GM23338 (cell line): ENCODE data around the gene RNF141. TPM values are rescaled to one million over a fixed set of nuclear protein-coding genes. Genes with fewer than 3 reads are reported as not detected.

ENCODE experiments used
- ATAC-seq: fragments of 200-7000 bp; cut with Tn5 transposase; 3 replicates; pipeline ENCODE4 v1.9.1; 2020
- DNase-seq: peaks from one replicate; pipeline ENCODE4 v3.0.0-alpha.2; 2015; ENCODE audit warnings: low spot score
- H2AFZ ChIP-seq: fragments of 200-600 bp; sonication (generic); 2 replicates; pipeline ENCODE4 v1.8.0; 2016; ENCODE audit warnings: antibody characterized with exemption, mild to moderate bottlenecking, moderate library complexity
- H3F3A ChIP-seq: fragments of 200-600 bp; sonication (generic); replicated peaks from 2 replicates; pipeline ENCODE4 v1.8.0; 2017; ENCODE audit warnings: antibody characterized with exemption, mixed run types, low read depth
- H3K27ac ChIP-seq: fragments of 200-600 bp; sonication (generic); 2 replicates; pipeline ENCODE4 v1.6.1; 2016; ENCODE audit warnings: low read depth
- H3K27me3 ChIP-seq: fragments of 200-600 bp; sonication (generic); 2 replicates; pipeline ENCODE4 v1.8.0; 2016; ENCODE audit warnings: mild to moderate bottlenecking, mixed run types, moderate library complexity; ENCODE audit not compliant: insufficient read depth
- H3K36me3 ChIP-seq: fragments of 200-600 bp; sonication (generic); 2 replicates; pipeline ENCODE4 v1.8.0; 2016; ENCODE audit warnings: mild to moderate bottlenecking; ENCODE audit not compliant: insufficient read depth
- H3K4me1 ChIP-seq: fragments of 200-600 bp; sonication (generic); 2 replicates; pipeline ENCODE4 v1.8.0; 2016; ENCODE audit warnings: mild to moderate bottlenecking, moderate library complexity; ENCODE audit not compliant: insufficient read depth
- H3K4me2 ChIP-seq: fragments of 200-600 bp; sonication (generic); 2 replicates; pipeline ENCODE4 v1.7.1; 2017; ENCODE audit warnings: mixed run types
- H3K4me3 ChIP-seq: fragments of 200-600 bp; sonication (generic); 2 replicates; pipeline ENCODE4 v1.6.1; 2016; ENCODE audit warnings: mixed run types
- H3K79me2 ChIP-seq: fragments of 200-600 bp; sonication (generic); replicated peaks from 2 replicates; pipeline ENCODE4 v1.8.0; 2017; ENCODE audit warnings: mild to moderate bottlenecking; ENCODE audit not compliant: insufficient read depth
- H3K9me2 ChIP-seq: fragments of 200-600 bp; sonication (generic); 2 replicates; pipeline ENCODE4 v1.8.0; 2017; ENCODE audit not compliant: insufficient read depth
- H4K20me1 ChIP-seq: fragments of 200-600 bp; sonication (generic); replicated peaks from 2 replicates; pipeline ENCODE4 v1.8.0; 2017; ENCODE audit warnings: mild to moderate bottlenecking; ENCODE audit not compliant: insufficient read depth
- H3K27ac Mint-ChIP-seq: 2 replicates; pipeline ENCODE4 v1.8.0; 2020; ENCODE audit warnings: inconsistent platforms, mild to moderate bottlenecking, moderate library complexity, mixed read lengths
- H3K27me3 Mint-ChIP-seq: 3 replicates; pipeline ENCODE4 v1.8.0; 2022; ENCODE audit warnings: low read depth, mild to moderate bottlenecking, moderate library complexity, mixed read lengths, inconsistent platforms; ENCODE audit not compliant: insufficient read depth, poor library complexity
- H3K36me3 Mint-ChIP-seq: 3 replicates; pipeline ENCODE4 v1.8.0; 2021; ENCODE audit warnings: low read depth, mild to moderate bottlenecking, inconsistent platforms, moderate library complexity, mixed read lengths
- H3K4me1 Mint-ChIP-seq: 3 replicates; pipeline ENCODE4 v1.8.0; 2020; ENCODE audit warnings: mild to moderate bottlenecking, inconsistent platforms, mixed read lengths
- H3K4me3 Mint-ChIP-seq: 3 replicates; pipeline ENCODE4 v1.8.0; 2021; ENCODE audit warnings: moderate library complexity, mild to moderate bottlenecking, inconsistent platforms, mixed read lengths
- H3K9me3 Mint-ChIP-seq: 3 replicates; pipeline ENCODE4 v1.8.0; 2020; ENCODE audit warnings: moderate library complexity, mild to moderate bottlenecking, inconsistent platforms, mixed read lengths
- CREB1 ChIP-seq: fragments of 250-450 bp; sonication (Bioruptor Pico); IDR thresholded peaks from 2 replicates; pipeline ENCODE4 v1.5.0; 2020; ENCODE audit warnings: low read depth, mild to moderate bottlenecking, moderate library complexity
- CTCF ChIP-seq, 2 experiments: fragments of 200-600 bp in 1 of 2; sonication (generic) in 1 of 2; conservative IDR thresholded peaks; 2 replicates each; pipeline versions ENCODE4 v1.5.1 to v1.6.1; 2016 to 2017; ENCODE audit warnings: antibody characterized with exemption in 2 of 2, low read depth in 2 of 2, mild to moderate bottlenecking in 2 of 2, moderate library complexity in 1 of 2
- ETS1 ChIP-seq: IDR thresholded peaks from 2 replicates; pipeline ENCODE4 v1.6.1; 2016; ENCODE audit warnings: antibody characterized with exemption
- EZH2 ChIP-seq: fragments of 200-600 bp; sonication (generic); IDR thresholded peaks from one replicate; pipeline ENCODE4 v1.8.0; 2017; ENCODE audit warnings: antibody characterized with exemption, mild to moderate bottlenecking, low read depth; ENCODE audit not compliant: unreplicated experiment
- EZH2phosphoT487 ChIP-seq: fragments of 200-600 bp; sonication (generic); IDR thresholded peaks from one replicate; pipeline ENCODE4 v1.8.1; 2018; ENCODE audit warnings: antibody characterized with exemption; ENCODE audit not compliant: unreplicated experiment
- JUNB ChIP-seq: IDR thresholded peaks from one replicate; pipeline ENCODE4 v1.6.1; 2016; ENCODE audit warnings: antibody characterized with exemption; ENCODE audit not compliant: unreplicated experiment
- NANOG ChIP-seq: IDR thresholded peaks from 2 replicates; pipeline ENCODE4 v1.6.1; 2016; ENCODE audit warnings: antibody characterized with exemption, borderline replicate concordance
- POLR2AphosphoS5 ChIP-seq: IDR thresholded peaks from 2 replicates; pipeline ENCODE4 v1.6.1; 2016; ENCODE audit warnings: antibody characterized with exemption, low read depth
- REST ChIP-seq: IDR thresholded peaks from one replicate; pipeline ENCODE4 v1.6.1; 2018; ENCODE audit warnings: antibody characterized with exemption; ENCODE audit not compliant: unreplicated experiment
- STAT1 ChIP-seq: IDR thresholded peaks from one replicate; pipeline ENCODE4 v1.6.1; 2016; ENCODE audit warnings: antibody characterized with exemption; ENCODE audit not compliant: unreplicated experiment
- ZNF114 ChIP-seq: fragments of 250-450 bp; sonication (Bioruptor Pico); IDR thresholded peaks from 2 replicates; pipeline ENCODE4 v1.5.0; 2020; ENCODE audit warnings: mild to moderate bottlenecking, moderate library complexity
- ZNF331 ChIP-seq: fragments of 250-450 bp; sonication (Bioruptor Pico); IDR thresholded peaks from 2 replicates; pipeline ENCODE4 v1.5.0; 2020; ENCODE audit warnings: low read depth, mild to moderate bottlenecking, moderate library complexity
- ZNF462 ChIP-seq: fragments of 250-450 bp; sonication (Bioruptor Pico); IDR thresholded peaks from 2 replicates; pipeline ENCODE4 v1.5.0; 2020; ENCODE audit warnings: mild to moderate bottlenecking, moderate library complexity
- polyA plus RNA-seq: library from polyadenylated mRNA; unstranded; fragments of >200 nt; fragmentation: Nextera tagmentation; extraction: Ambion mirVana; gene quantifications from 2 replicates; pipeline ENCODE4 v1.2.1, GENCODE V29; 2016
- total RNA-seq: library from RNA; depleted of rRNA; stranded (reverse); fragments of >200 nt; shearing (Covaris generic); gene quantifications from 2 replicates; pipeline ENCODE4 v1.2.3, GENCODE V29; 2014

RNF141 gene
- total and polyA plus RNA-seq, 2 experiments from 2014 or later = 11.4 to 26.9 TPM

GRCh38 chr11:10590218-10590915, 49.4 kb upstream of the RNF141 start:
- H3K9me3 Mint-ChIP-seq = no peaks in the 10 kb centered on the region
- no peak overlapping the region for H3K4me3 Mint-ChIP-seq
- H3K27ac Mint-ChIP-seq = no peak overlapping the region
- no peaks in the 10 kb centered on the region for H4K20me1 ChIP-seq
- H3K4me3 ChIP-seq = no peak overlapping the region
- DNase-seq = no peak
- no peak overlapping the region for H2AFZ ChIP-seq
- TF ChIP-seq ZNF331 (CRISPR knock-in tag) (no peak), ZNF114 (CRISPR knock-in tag) (no peak), POLR2AphosphoS5 (no peak), ETS1 (no peak), EZH2 (no peak), STAT1 (no peak), CTCF (conservative IDR thresholded peaks at IDR 0.05; ENCODE audit: low read depth in 2 of 2) (no peak), REST (no peak), NANOG (no peak), JUNB (no peak), EZH2phosphoT487 (no peak), ZNF462 (no peak), CREB1 (CRISPR knock-in tag) (no peak)
- H3F3A ChIP-seq = no peaks in the 10 kb centered on the region
- no peaks in the 10 kb centered on the region for H3K36me3 Mint-ChIP-seq
- H3K27me3 ChIP-seq = no peaks in the 10 kb centered on the region
- ATAC-seq = no peak
- H3K4me1 ChIP-seq = no peaks in the 10 kb centered on the region; the same call in 1 of the 2 replicates
- no peaks in the 10 kb centered on the region for H3K9me2 ChIP-seq
- peaks cover 2% of the 10 kb centered on the region for H3K27me3 Mint-ChIP-seq
- no peaks in the 10 kb centered on the region for H3K4me1 Mint-ChIP-seq
- no peaks in the 10 kb centered on the region for H3K36me3 ChIP-seq
- H3K27ac ChIP-seq = no peak overlapping the region
- H3K4me2 ChIP-seq = no peak overlapping the region
- no peaks in the 10 kb centered on the region for H3K79me2 ChIP-seq
